GM10847 (cell line): Measurements from ENCODE around the gene FBXL7.

Experiments
- POLR2A ChIP-seq: IDR thresholded peaks from 2 replicates; pipeline ENCODE4 v1.6.1; 2011; ENCODE audit not compliant: insufficient read length; ENCODE audit errors: extremely low read depth

Gene FBXL7

DNA sequence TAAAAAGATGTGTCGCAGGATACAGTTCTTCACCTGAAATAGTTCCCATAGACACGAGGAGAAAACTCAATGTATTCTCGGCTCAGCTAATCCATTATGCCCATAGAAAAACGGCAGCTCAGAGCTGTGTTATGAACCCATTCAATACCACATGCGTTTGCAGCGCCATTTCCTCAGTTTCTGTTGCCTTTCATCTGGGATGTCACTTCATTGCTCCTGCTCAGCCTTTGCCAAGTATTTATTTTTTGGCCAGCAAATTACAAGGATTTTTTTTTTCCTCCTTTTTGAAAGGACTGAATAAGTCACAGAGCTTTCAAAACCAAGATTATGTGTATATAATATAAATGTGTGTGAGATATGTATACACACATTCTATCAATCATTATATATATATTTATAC, 398.7 kb downstream of the FBXL7 start:
- TF ChIP-seq POLR2A, result no peak

DNA sequence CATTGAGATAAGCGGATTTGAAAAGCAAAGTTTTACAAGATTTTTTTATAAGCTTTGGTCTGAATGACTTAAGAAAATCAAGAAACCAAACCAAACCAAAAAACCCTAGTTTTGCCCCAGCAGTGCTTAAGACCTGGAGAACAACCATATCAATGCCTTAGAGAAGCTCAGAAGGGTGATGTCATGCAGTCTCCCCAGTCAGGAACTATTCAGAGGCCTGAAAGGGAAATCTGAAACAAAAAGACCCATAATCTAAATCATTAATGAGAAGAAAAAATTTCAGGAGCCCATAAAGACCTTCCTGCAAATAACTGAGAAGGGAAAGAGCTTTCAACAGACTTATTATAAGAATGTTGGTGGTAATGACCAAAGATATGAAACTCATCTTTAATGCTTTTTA, 399.5 kb downstream of the FBXL7 start:
- no peak for TF ChIP-seq POLR2A

DNA sequence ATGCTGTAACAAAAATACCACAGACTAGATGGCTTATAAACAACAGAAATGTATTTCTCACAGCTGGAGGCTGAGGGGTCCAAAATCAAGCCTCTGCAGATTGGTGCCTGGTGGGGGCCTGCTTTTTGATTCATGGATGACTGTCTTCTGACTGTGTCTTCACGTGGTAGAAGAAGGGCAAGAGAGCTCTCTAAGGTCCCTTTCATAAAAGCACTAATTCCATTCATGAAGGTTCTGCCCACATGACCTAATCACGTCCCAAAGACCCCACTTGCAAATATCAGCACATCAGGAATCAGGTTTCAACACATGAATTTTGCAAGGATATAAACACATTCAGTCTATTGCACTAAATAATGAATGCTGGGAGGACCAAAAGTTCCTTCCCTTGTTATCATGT, 401.2 kb downstream of the FBXL7 start:
- TF ChIP-seq POLR2A, result no peak

DNA sequence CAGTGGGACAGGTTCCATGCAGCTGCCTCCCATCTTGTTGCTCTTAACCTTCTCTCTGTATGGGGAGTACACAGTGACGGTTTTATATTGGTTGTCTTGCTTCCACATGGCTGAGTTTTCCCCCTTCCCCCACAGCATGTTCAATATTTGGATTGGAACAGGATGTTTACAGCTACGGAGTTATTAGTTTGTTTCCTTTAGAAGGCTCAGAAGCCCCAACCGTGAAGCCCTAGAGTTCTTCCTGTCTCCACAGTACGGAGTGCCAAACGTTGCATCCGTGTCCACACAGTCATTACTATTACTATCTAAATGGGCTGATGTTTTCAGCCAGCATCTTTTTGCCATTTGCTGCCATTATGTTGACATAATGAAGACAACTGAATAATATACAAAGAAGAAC, 402.1 kb downstream of the FBXL7 start:
- no peak for TF ChIP-seq POLR2A

DNA sequence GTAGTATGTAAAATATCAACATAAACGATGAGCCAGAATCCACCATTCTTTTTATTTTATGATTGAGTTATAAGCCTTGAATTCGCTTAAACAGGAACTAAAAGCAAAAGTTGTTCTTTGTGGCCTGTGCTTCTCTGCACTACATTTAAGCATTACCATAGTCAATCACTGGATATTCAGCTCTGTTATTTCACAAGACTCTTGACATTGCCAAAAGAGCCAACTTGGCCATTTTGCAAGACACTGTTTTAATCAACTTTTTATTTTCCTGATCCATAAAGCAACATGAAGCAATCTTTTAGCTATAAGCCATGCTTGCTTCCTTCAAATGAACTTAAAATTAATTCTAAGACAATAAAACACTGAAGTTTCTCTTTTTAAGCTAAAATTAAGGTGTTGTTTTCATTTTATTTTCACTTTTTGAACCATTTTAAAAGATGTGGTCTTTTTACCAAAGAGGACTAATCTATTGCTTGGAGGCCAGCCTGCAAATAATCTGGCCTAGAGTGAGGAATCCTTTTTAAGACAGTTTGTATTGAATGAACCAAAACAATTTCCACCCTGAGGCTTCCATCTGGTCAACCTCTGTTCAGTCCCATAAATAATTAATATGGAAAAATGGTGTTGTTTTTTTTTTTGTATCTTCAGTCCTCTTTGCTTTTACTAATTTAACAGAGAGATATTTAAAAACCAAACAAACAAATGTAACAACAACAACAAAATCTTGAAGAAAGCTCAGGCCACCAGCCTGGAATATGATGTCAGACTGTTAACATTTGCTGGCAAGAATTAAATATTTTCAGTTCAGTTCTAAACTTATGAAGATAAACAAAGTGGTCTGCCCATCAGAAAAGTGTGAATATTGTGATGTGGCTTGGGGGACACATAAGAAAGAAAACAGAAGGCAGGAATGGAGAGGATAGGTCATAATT, 405.2 kb downstream of the FBXL7 start:
- TF ChIP-seq POLR2A, result no peak

- no peak for TF ChIP-seq POLR2A
Observed at GRCh38 chr5:15914638-15915037, 414.7 kb downstream of the FBXL7 start.

GRCh38 chr5:15926586-15926985, 426.6 kb downstream of the FBXL7 start:
- TF ChIP-seq POLR2A, result no peak

- no peak for TF ChIP-seq POLR2A
Observed at GRCh38 chr5:15927710-15928380, 427.9 kb downstream of the FBXL7 start.

GRCh38 chr5:15929611-15930263, 429.8 kb downstream of the FBXL7 start:
- TF ChIP-seq POLR2A, result no peak

DNA sequence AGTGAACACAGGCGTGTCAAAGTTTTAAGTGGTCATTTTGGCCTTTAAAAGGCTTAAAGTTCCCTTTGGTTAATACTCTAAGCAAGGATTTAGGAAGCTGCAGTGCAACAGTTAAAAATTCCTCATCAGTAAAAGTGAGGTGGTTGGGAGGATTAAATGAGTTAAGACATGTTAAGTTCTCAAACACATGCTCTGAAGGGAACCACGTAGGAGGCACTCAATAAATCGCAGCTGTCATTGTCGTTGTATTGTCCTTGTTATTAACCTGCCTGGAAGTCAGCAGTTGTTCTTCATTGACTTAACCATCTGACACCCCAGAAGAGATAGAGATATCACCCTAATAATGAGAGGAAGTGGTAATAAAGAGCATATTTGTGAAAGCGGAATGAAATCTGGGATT, 432.1 kb downstream of the FBXL7 start:
- no peak for TF ChIP-seq POLR2A

DNA sequence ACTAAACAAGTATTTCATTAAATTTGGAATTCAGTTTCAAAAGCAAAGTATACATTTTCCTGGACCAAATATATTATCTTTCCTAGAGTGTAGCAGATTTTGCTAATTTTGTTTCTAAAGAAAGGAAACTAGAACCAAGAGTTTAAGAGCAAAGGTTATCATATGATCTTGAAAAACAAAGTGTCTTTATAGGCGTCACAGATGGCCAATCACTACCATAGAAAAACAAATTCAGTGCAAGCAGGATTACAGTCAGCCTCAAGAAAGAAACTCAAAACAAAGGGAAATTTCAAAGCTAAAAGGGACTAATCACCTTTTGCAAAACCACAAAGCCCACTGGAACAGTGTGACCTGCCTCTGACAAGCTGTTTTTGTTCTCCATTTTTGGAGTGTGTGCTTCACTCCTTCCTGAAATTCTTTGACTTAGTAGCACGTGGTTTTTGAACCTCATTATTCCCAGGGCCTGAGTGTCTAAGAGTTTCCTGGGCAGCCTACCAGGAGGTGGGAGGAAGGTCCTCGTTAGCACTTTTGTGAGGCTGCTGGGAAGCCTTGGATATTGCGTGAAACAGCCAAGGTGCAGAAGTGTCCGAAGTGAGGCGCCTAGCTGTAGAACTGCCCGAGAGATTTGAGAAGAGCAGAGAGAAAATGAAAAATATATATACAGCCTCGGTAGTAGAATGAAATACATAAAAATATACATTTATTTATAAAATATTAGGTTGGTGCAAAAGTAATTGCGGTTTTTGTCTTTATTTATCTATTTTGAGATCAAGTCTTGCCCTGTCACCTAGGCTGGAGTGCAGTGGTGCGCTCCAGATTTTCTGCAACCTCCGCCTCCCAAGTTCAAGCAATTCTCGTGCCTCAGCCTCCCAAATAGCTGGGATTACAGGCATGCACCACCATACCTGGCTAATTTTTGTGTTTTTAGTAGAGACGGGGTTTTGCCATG, 433.6 kb downstream of the FBXL7 start:
- no peak for TF ChIP-seq POLR2A

DNA sequence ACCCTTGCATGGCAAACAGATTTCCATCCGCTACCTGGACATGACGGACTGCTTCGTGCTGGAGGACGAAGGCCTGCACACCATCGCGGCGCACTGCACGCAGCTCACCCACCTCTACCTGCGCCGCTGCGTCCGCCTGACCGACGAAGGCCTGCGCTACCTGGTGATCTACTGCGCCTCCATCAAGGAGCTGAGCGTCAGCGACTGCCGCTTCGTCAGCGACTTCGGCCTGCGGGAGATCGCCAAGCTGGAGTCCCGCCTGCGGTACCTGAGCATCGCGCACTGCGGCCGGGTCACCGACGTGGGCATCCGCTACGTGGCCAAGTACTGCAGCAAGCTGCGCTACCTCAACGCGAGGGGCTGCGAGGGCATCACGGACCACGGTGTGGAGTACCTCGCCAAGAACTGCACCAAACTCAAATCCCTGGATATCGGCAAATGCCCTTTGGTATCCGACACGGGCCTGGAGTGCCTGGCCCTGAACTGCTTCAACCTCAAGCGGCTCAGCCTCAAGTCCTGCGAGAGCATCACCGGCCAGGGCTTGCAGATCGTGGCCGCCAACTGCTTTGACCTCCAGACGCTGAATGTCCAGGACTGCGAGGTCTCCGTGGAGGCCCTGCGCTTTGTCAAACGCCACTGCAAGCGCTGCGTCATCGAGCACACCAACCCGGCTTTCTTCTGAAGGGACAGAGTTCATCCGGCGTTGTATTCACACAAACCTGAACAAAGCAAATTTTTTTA, 436.7 kb downstream of the FBXL7 start:
- TF ChIP-seq POLR2A, result no peak

GRCh38 chr5:15937708-15938107, 437.7 kb downstream of the FBXL7 start:
- TF ChIP-seq POLR2A, result no peak

GRCh38 chr5:15938186-15938585, 438.2 kb downstream of the FBXL7 start:
- no peak for TF ChIP-seq POLR2A
